GM11168 (cell line): ENCODE results near the gene ATAD3A.

Source experiments
- in situ Hi-C: fragments of 300-500 bp; cut with MboI; formaldehyde crosslinking; loops from one replicate; pipeline ENCODE4 v1.12.0; 2022; ENCODE audit warnings: low sequenced_read_pairs; ENCODE audit not compliant: unreplicated experiment

ATAD3A gene

DNA sequence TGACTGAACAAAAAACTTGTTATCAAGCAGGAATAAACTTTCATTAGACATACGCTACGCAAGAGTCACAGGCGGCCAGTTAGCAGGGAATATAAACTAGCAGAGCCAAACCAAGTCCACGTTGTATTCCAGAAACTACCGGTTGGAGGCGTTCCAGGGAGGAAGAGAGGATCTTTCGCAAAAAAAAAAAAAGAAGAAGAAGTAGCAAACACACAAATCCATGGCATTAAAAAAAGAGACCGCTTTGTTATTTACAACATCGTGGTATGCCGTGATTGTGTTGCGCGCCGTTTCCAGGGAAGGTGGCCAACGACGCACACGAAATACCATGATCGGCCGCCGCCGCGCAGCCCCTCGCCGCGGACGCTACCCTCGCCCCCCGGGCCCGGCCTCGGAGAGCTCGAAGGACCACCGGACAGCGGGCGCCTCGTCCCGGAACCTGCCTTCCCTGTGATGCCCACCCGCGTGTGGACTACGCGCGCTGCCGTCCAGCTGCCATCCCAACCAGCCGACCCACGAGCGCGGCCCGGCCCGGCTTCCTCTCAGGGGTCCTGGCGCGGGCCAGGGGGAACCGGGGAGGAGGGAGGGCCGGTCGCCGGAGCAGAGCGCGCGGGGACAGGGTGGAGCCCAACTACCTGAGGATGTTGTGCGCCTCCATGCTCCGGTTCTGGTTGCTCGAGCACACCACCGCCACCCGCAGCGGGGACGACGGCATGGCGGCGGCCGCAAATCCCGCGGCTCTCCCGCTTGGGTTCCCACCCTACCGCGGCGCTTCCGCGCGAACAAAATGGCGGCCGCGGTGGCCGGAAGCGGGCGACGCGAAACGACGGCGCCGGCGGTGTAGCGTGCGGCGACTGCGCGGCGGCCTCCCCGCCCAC lies 62.1 kb downstream of the ATAD3A start:
- in situ Hi-C loops: no loop called here

DNA sequence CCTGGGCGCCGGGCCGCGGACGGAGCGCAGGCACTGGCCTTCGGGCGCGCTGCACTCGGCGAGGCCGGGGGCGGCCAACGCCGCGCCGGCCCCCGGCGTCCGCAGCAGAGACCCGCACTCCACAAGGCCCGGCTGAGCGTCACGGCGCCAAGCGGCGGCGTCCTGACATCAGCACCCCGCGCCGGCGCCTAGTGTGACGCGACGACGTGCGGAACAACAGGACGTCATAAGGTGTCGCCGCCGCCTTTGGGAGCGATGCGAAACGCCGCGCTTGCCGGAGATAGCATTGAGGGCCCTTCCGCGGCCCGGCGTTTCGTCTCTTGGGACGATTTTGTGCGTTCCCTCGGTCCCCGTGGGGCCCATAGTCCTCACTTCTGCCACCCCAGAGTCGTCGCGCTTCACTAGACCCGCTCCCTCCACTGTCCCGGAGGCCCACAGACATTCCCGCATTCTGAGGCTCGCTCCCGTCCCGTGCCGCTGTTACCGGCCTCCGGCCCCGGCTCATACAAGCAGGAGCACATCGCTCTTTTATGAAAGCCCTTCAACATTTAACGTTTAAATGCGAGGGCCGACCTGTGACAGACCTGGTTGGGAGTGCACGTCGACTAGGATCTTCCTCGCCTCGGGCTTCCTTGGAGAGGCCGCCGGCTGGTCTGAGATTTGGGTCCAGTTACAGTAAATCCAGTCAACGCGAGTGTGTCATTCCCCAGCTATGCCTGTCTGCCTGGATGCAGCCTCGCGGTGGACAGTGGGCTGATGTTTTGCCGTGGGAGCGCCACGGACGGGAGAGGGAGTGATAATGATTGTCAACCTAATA lies 63.0 kb downstream of the ATAD3A start, which contains the start of gene SSU72:
TSS of gene SSU72 (minus strand) at position 143 of the 817 bp plus-strand sequence. CDS start 306 bp downstream, outside the sequence.
- in situ Hi-C loops: no loop called here

DNA sequence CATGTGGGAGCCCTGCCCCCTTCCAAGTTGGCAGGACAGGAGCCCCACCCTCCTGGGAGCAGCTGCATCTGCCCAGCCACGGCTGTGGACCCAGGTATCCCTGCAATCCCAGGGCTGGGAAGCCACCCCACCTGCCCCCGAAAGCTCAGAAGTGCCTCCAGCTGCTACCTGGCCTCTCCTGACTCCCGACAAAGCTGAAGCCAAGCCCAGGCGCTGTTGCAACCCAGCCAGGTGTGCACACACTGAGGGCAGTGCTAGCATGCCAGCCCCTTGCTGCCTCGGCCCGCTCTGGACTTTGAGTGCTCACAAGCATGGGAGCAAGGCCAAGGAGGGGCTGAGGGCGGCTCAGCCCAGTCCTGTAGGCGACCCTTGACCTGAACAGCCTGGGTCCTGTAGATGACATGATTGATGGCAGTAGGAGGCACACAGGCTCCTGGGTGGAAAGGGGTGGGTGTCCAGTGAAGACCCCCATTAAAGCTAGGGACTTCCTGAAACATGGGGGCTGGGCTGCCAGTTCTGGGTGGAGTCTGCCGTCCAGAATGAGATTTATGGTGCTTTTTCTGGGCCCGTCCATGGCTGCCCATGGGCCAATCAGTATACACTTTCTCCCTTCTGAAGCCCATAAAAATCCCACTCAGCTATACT lies 65.5 kb downstream of the ATAD3A start:
- in situ Hi-C loops: no loop called here

DNA sequence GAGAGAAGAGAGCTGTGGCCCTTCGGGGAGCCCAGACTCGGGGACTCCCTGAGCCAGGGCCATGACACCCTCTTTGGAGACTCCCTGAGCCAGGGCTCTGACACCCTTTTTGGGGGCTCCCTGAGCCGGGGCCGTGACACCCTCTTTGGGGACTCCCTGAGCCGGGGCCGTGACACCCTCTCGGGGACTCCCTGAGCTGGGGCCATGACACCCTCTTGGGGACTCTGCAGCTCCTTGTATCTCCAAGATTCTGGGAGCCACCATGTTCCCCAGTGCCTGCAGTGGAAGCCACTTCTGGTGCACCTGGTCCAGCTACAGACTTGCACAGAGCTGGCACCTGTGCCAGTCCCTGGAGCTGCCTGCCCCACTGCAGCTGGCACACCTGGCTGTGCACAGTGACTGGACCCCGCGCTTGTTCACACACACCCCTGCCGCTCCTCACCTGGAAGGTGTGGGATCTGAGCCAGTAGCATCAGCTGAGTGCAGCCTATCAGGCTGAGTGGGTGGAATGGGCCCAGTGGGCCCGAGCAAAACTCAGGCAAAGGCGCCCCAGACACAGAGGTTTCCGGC lies 66.5 kb downstream of the ATAD3A start:
- in situ Hi-C loops: no loop called here

DNA sequence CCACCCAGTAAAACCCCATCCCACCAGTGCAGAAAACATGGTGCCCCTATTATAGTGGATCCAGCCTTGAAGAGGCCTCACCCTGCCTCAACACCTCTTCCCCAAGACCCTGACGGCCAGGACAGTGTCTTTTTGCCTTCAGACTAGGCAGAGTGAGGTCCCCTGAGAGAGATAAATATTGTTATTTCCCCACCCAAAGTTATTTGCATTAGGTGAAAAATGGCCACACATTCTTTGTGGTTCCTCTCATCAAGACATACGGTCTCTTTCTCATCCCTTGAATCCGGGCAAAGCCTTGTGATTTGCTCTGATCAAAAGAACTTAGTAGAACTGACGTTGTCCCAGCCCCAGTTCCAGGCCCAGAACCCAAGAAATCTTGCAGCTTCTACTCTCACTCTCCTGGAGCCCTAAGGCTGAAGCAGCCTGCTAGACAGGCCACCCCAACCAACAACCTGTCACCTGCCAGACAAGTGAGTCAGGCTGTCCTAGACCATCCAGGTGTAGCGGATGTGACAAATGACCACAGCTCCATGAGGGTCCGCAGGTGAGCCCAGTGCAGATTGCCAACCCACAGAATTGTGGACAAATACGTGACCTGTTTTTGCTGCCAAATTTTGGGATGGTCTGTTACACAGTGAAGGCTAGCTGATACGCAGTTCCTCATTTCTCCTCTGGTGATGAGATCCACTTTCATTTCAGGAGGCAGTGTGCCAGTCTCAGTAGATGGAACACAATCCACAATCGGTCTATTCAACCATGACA lies 70.8 kb downstream of the ATAD3A start:
- in situ Hi-C loops: no loop called here

DNA sequence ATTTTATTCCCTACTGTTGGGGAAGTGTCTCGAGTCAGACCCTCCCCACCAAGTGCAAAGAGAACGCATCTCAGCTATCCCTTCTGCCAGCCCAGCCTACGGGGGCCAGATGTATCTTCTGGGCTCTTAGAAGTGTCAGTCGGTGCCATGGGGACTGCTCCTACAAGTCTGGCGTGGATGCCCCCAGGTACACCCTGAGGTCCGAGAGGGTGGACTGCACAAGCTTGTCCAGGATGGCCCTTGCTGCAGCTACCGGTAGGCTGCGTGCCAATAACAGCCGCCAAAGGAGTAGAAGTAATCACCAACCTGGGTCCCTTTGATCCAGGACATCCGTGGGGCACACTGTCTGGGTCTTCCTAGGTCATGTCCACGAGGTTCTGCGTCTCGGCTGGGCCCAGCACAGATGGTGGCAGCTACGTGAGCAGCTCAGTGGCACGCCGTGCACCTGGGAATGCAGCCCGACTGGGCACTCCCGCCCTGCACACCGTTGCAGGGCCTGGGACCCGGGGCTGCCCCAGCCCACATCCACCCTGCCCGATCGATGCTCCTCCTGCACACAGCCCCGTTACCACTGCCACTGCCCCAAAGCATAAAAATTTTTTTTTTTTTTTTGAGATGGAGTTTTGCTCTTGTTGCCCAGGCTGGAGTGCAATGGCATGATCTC lies 71.5 kb downstream of the ATAD3A start:
- in situ Hi-C loops: no loop called here
